ENCODE data around the gene CALR.

Gene CALR

DNA sequence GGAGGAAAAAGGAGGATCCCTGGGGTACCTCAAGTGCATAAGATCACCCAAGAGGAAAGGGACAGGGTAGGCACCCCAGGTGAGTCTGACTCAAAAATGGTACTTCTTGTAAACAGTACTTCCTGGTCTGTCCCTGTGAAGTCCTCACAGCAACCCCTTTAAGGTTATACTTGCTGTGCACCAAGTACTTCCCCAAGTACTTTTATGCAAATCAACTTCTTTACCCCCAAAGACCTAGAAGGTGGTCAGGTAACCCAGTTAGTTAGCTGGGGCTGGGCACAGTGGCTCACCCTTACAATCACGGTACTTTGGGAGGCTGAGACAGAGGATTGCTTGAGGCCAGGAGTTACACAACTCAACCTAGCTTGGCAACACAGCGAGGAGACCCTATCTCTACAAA, 2.5 kb downstream of the CALR start:
- H3K9me3 ChIP-seq (ENCODE audit: low read length) = no peaks in the 10 kb centered on the region
- H3K4me2 ChIP-seq (ENCODE audit: low read length) = peak overlapping the region; percentile 94
- TF ChIP-seq EZH2 (IDR thresholded peaks at IDR 0.05; ENCODE audit: borderline replicate concordance, low read length) = no peak
- TF ChIP-seq, protein P1, sequence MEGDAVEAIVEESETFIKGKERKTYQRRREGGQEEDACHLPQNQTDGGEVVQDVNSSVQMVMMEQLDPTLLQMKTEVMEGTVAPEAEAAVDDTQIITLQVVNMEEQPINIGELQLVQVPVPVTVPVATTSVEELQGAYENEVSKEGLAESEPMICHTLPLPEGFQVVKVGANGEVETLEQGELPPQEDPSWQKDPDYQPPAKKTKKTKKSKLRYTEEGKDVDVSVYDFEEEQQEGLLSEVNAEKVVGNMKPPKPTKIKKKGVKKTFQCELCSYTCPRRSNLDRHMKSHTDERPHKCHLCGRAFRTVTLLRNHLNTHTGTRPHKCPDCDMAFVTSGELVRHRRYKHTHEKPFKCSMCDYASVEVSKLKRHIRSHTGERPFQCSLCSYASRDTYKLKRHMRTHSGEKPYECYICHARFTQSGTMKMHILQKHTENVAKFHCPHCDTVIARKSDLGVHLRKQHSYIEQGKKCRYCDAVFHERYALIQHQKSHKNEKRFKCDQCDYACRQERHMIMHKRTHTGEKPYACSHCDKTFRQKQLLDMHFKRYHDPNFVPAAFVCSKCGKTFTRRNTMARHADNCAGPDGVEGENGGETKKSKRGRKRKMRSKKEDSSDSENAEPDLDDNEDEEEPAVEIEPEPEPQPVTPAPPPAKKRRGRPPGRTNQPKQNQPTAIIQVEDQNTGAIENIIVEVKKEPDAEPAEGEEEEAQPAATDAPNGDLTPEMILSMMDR (IDR thresholded peaks at IDR 0.05; ENCODE audit: low read length) = no peak
- H3K9me2 ChIP-seq (ENCODE audit: low read depth, low read length) = no peaks in the 10 kb centered on the region
- peaks cover 75% of the 10 kb centered on the region for H3K4me1 ChIP-seq (ENCODE audit: insufficient read depth, low read length, severe bottlenecking)
- peaks cover 67% of the 10 kb centered on the region for H3K36me3 ChIP-seq (ENCODE audit: insufficient read depth, low read length)
- no peaks in the 10 kb centered on the region for H3K27me3 ChIP-seq (ENCODE audit: insufficient read depth, low read length)
- H3K79me2 ChIP-seq (ENCODE audit: insufficient read depth, low read length) = peaks cover 20% of the 10 kb centered on the region
- H4K20me1 ChIP-seq (ENCODE audit: insufficient read depth, low read length) = 0 out of 2 replicates have a peak, but pooled peaks cover 3% of the 10 kb centered on the region
- peak overlapping the region; percentile 97; the same call in 1 of the 2 replicates for H3K9ac ChIP-seq (ENCODE audit: low read length)
- no peak overlapping the region for H2AFZ ChIP-seq (ENCODE audit: low read length)
- peaks cover 49% of the 10 kb centered on the region for H3F3A ChIP-seq (ENCODE audit: insufficient read depth, low read length)
- peak overlapping the region; percentile 99 for H3K4me3 ChIP-seq (ENCODE audit: low read depth, low read length, poor library complexity, severe bottlenecking)
- peak overlapping the region; percentile 87 for H3K27ac ChIP-seq (ENCODE audit: low read depth, low read length, poor library complexity, severe bottlenecking)

DNA sequence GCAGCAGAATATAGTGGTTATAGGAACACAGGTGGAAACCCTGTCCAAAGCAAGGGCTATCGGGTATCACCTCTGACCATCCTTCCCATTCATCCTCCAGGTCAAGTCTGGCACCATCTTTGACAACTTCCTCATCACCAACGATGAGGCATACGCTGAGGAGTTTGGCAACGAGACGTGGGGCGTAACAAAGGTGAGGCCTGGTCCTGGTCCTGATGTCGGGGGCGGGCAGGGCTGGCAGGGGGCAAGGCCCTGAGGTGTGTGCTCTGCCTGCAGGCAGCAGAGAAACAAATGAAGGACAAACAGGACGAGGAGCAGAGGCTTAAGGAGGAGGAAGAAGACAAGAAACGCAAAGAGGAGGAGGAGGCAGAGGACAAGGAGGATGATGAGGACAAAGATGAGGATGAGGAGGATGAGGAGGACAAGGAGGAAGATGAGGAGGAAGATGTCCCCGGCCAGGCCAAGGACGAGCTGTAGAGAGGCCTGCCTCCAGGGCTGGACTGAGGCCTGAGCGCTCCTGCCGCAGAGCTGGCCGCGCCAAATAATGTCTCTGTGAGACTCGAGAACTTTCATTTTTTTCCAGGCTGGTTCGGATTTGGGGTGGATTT, 5.1 kb downstream of the CALR start:
- H3K79me2 ChIP-seq (ENCODE audit: insufficient read depth, low read length) = peaks cover 38% of the 10 kb centered on the region
- 0 out of 2 replicates have a peak, but pooled peaks cover 3% of the 10 kb centered on the region for H4K20me1 ChIP-seq (ENCODE audit: insufficient read depth, low read length)
- H3K27ac ChIP-seq (ENCODE audit: low read depth, low read length, poor library complexity, severe bottlenecking) = peak overlapping the region; percentile 21
- no peaks in the 10 kb centered on the region for H3K27me3 ChIP-seq (ENCODE audit: insufficient read depth, low read length)
- H3K36me3 ChIP-seq (ENCODE audit: insufficient read depth, low read length) = peaks cover 88% of the 10 kb centered on the region
- peaks cover 35% of the 10 kb centered on the region for H3F3A ChIP-seq (ENCODE audit: insufficient read depth, low read length)
- no peak overlapping the region for H2AFZ ChIP-seq (ENCODE audit: low read length)
- peaks cover 68% of the 10 kb centered on the region for H3K4me1 ChIP-seq (ENCODE audit: insufficient read depth, low read length, severe bottlenecking)
- no peak overlapping the region for H3K4me3 ChIP-seq (ENCODE audit: low read depth, low read length, poor library complexity, severe bottlenecking)
- no peaks in the 10 kb centered on the region for H3K9me3 ChIP-seq (ENCODE audit: low read length)
- no peak overlapping the region for H3K9ac ChIP-seq (ENCODE audit: low read length)
- TF ChIP-seq, protein P1 (IDR thresholded peaks at IDR 0.05; ENCODE audit: low read length) = no peak
- no peak for TF ChIP-seq EZH2 (IDR thresholded peaks at IDR 0.05; ENCODE audit: borderline replicate concordance, low read length)
- H3K4me2 ChIP-seq (ENCODE audit: low read length) = peak overlapping the region; percentile 12
- no peaks in the 10 kb centered on the region for H3K9me2 ChIP-seq (ENCODE audit: low read depth, low read length)

DNA sequence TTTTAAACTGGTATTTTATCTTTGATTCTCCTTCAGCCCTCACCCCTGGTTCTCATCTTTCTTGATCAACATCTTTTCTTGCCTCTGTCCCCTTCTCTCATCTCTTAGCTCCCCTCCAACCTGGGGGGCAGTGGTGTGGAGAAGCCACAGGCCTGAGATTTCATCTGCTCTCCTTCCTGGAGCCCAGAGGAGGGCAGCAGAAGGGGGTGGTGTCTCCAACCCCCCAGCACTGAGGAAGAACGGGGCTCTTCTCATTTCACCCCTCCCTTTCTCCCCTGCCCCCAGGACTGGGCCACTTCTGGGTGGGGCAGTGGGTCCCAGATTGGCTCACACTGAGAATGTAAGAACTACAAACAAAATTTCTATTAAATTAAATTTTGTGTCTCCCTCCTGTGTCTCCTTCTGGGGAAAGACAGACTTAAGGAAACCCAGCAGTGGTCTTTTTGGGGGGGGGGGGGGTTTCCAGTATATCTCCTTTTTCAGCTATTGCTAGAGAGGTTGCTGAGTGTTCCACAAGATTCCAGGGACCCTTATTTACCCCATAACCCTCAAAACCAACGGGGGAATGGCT, 5.8 kb downstream of the CALR start:
- H3K4me3 ChIP-seq (ENCODE audit: low read depth, low read length, poor library complexity, severe bottlenecking) = no peak overlapping the region
- no peak overlapping the region for H2AFZ ChIP-seq (ENCODE audit: low read length)
- H3K27me3 ChIP-seq (ENCODE audit: insufficient read depth, low read length) = no peaks in the 10 kb centered on the region
- peaks cover 68% of the 10 kb centered on the region for H3K4me1 ChIP-seq (ENCODE audit: insufficient read depth, low read length, severe bottlenecking)
- TF ChIP-seq EZH2 (IDR thresholded peaks at IDR 0.05; ENCODE audit: borderline replicate concordance, low read length) = no peak
- TF ChIP-seq, protein P1 (IDR thresholded peaks at IDR 0.05; ENCODE audit: low read length) = no peak
- H3K27ac ChIP-seq (ENCODE audit: low read depth, low read length, poor library complexity, severe bottlenecking) = peak overlapping the region; percentile 78
- peaks cover 88% of the 10 kb centered on the region for H3K36me3 ChIP-seq (ENCODE audit: insufficient read depth, low read length)
- peaks cover 32% of the 10 kb centered on the region for H3K79me2 ChIP-seq (ENCODE audit: insufficient read depth, low read length)
- H3K9me3 ChIP-seq (ENCODE audit: low read length) = no peaks in the 10 kb centered on the region
- H4K20me1 ChIP-seq (ENCODE audit: insufficient read depth, low read length) = 0 out of 2 replicates have a peak, but pooled peaks cover 3% of the 10 kb centered on the region
- no peaks in the 10 kb centered on the region for H3K9me2 ChIP-seq (ENCODE audit: low read depth, low read length)
- H3F3A ChIP-seq (ENCODE audit: insufficient read depth, low read length) = peaks cover 31% of the 10 kb centered on the region
- no peak overlapping the region for H3K9ac ChIP-seq (ENCODE audit: low read length)
- peak overlapping the region; percentile 15 for H3K4me2 ChIP-seq (ENCODE audit: low read length)
